Ovary (tissue), 9 donors: ENCODE data around the gene SKI. TPM values are rescaled to one million over a fixed set of nuclear protein-coding genes. Genes with fewer than 3 reads are reported as not detected.
A peak's percentile ranks its signal among the peaks of the same experiment; 100 is the strongest.

Experiments used
- DNase-seq, 5 donors: peaks; one replicate each; pipeline ENCODE4 v3.0.0-alpha.2; 2019 to 2020
- H3K27ac ChIP-seq, 2 donors: fragments of 200-600 bp; one replicate each; pipeline versions ENCODE4 v1.5.1 to v1.8.0; 2019 to 2022
- H3K27me3 ChIP-seq: fragments of 200-600 bp; one replicate; pipeline ENCODE4 v1.8.0; 2022
- H3K36me3 ChIP-seq: fragments of 200-600 bp; sonication (generic); one replicate; pipeline ENCODE4 v1.5.1; 2019
- H3K4me1 ChIP-seq: one replicate; pipeline ENCODE4 v1.8.1; 2013; ENCODE audit warnings: mild to moderate bottlenecking, moderate library complexity; ENCODE audit not compliant: insufficient read depth
- H3K4me3 ChIP-seq: fragments of 200-600 bp; sonication (generic); one replicate; pipeline ENCODE4 v1.5.1; 2017
- H3K9me3 ChIP-seq, 2 donors: fragments of 200-600 bp in 1 of 2; sonication (generic) in 1 of 2; one replicate each; pipeline versions ENCODE4 v1.5.1 to v1.8.1; 2013 to 2019; ENCODE audit warnings: mild to moderate bottlenecking in 1 of 2, moderate library complexity in 1 of 2
- EP300 ChIP-seq: sonication (generic); formaldehyde crosslinking; IDR thresholded peaks from one replicate; pipeline ENCODE4 v1.6.1; 2017; ENCODE audit warnings: antibody characterized with exemption
- POLR2A ChIP-seq: fragments of 450-650 bp; IDR thresholded peaks from one replicate; pipeline ENCODE4 v1.6.1; 2017; ENCODE audit warnings: antibody characterized with exemption, mild to moderate bottlenecking, moderate library complexity
- WGBS, 3 donors: extraction: QIAGEN DNeasy Blood & Tissue Kit in 1 of 3; methylation state at CpG; one replicate each; pipeline versions ENCODE4 v1.1.5 to v1.1.7; 2013 to 2017; 5-methylcytosine and 5-hydroxymethylcytosine counted together
- intact Hi-C, 4 donors: fragments of 100-400 bp; cut with DNase I; formaldehyde crosslinking; loops; one replicate each; pipeline versions ENCODE4 v1.11.0 to v1.15.1; 2022 to 2023
- polyA plus RNA-seq, 2 donors: library from polyadenylated mRNA; stranded (reverse); fragments of 200-250 nt in 1 of 2; fragments of 350-450 nt in 1 of 2; fragmentation: Illumina TruSeq in 1 of 2; extraction: RNeasy Lipid Tissue Mini Kit (QIAGEN cat#74804) in 1 of 2; gene quantifications; one replicate each; pipeline ENCODE4 v1.2.3, GENCODE V29; 2013 to 2014
- total RNA-seq, 7 donors: library from RNA; depleted of rRNA in 2 of 7; stranded (reverse); fragments of >200 nt in 2 of 7; fragmentation: NEBNext Ultra II Directional in 3 of 7; extraction: Animal tissue kit (Norgen Biotek cat#: 25700) in 3 of 7; gene quantifications; one replicate each; pipeline versions ENCODE4 v1.1.0 to v1.2.4, GENCODE V29; 2016 to 2023
- TF ChIP-seq, protein P1 (sequence below), 3 donors: fragments of 450-650 bp in 2 of 3; fragments of 200-600 bp in 1 of 3; IDR thresholded peaks; one replicate each; pipeline versions ENCODE4 v1.5.1 to v1.8.0; 2016 to 2022; ENCODE audit warnings: antibody characterized with exemption in 3 of 3, mild to moderate bottlenecking in 1 of 3
- donor health status: DM: no; HTN: no; CAD: no; lungs with moderate emphysema.
- donor health status: DM: no; HTN: no; CAD: no.
- donor health status: Bipolar disorder and iron deficiency.
- donor health status: DM: yes; HTN: yes; CAD: no.
- donor health status: DM: no; HTN: no; CAD: no.
- donor health status: DM: yes; HTN: yes; CAD: no.

The SKI gene
- total and polyA plus RNA-seq, 9 donors, result 27.8 to 109 (median 79.1) TPM

DNA sequence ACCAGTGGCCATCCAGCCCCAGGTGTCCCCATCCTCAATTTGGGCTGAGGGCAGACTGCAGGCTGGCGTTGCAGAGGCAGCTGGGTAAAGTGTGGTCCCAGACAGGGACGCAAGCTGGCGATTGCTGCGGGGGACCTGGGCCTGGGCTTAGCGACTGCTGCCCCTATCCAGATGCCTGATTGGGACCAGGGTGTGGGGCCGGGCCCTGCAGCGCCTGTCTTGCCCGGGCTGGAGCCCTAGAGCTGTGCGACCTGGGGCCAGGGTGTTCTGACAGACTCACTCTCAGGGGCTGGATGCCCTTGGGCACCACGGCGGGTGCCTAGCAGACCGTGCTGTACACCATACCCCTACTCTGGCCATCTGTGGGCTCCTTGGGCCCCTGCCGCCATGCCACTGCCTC, 17.3 kb upstream of the SKI start:
- no peak overlapping the region for H3K4me3 ChIP-seq
- peak overlapping the region in 1 of 2 donors; percentile 88 for H3K27ac ChIP-seq
- H3K4me1 ChIP-seq, result peaks cover 40% of the 10 kb centered on the region
- H3K27me3 ChIP-seq, result no peaks in the 10 kb centered on the region
- 92 to 96% (median 94%) methylated on average over 12 to 13 of the region's 13 CpGs for WGBS, 3 donors
- TF ChIP-seq EP300 (no peak), POLR2A (no peak)
- TF ChIP-seq, protein P1, sequence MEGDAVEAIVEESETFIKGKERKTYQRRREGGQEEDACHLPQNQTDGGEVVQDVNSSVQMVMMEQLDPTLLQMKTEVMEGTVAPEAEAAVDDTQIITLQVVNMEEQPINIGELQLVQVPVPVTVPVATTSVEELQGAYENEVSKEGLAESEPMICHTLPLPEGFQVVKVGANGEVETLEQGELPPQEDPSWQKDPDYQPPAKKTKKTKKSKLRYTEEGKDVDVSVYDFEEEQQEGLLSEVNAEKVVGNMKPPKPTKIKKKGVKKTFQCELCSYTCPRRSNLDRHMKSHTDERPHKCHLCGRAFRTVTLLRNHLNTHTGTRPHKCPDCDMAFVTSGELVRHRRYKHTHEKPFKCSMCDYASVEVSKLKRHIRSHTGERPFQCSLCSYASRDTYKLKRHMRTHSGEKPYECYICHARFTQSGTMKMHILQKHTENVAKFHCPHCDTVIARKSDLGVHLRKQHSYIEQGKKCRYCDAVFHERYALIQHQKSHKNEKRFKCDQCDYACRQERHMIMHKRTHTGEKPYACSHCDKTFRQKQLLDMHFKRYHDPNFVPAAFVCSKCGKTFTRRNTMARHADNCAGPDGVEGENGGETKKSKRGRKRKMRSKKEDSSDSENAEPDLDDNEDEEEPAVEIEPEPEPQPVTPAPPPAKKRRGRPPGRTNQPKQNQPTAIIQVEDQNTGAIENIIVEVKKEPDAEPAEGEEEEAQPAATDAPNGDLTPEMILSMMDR (IDR thresholded peaks at IDR 0.05), result no peak
- no peaks in the 10 kb centered on the region for H3K9me3 ChIP-seq
- DNase-seq, result peak; percentile 21 to 54 (median 47)
- intact Hi-C loops, result no loop called here
- no peaks in the 10 kb centered on the region for H3K36me3 ChIP-seq

DNA sequence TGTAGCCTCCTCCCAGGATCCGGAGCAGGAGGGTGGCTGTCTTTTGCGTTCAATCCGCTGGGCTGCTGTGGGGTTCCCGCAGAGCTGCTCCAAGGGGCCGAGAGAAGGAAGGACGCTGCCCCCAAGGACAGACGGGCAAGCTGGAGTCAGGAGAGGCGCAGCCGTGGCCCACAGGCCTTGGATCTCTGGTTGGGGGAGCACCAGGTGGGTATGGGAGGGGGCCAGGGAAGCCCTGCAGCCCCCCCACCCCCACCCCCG, 15.9 kb upstream of the SKI start:
- WGBS, 3 donors, result 8 to 21% (median 19%) methylated on average over 5 to 10 of the region's 10 CpGs
- H3K9me3 ChIP-seq, result no peaks in the 10 kb centered on the region
- H3K4me1 ChIP-seq, result peaks cover 37% of the 10 kb centered on the region
- DNase-seq, result no peak
- no peak for TF ChIP-seq EP300
- TF ChIP-seq POLR2A, result no peak
- TF ChIP-seq, protein P1 (IDR thresholded peaks at IDR 0.05), result no peak
- intact Hi-C loops, result loop anchor here in 1 of 4 donors (2.0 kb wide), 1 partner anchor 19 kb away; no protein-coding TSS in a partner anchor
- H3K36me3 ChIP-seq, result no peaks in the 10 kb centered on the region
- H3K27me3 ChIP-seq, result no peaks in the 10 kb centered on the region
- peak overlapping the region; percentile 96 to 99 for H3K27ac ChIP-seq
- peak overlapping the region; percentile 36 for H3K4me3 ChIP-seq

DNA sequence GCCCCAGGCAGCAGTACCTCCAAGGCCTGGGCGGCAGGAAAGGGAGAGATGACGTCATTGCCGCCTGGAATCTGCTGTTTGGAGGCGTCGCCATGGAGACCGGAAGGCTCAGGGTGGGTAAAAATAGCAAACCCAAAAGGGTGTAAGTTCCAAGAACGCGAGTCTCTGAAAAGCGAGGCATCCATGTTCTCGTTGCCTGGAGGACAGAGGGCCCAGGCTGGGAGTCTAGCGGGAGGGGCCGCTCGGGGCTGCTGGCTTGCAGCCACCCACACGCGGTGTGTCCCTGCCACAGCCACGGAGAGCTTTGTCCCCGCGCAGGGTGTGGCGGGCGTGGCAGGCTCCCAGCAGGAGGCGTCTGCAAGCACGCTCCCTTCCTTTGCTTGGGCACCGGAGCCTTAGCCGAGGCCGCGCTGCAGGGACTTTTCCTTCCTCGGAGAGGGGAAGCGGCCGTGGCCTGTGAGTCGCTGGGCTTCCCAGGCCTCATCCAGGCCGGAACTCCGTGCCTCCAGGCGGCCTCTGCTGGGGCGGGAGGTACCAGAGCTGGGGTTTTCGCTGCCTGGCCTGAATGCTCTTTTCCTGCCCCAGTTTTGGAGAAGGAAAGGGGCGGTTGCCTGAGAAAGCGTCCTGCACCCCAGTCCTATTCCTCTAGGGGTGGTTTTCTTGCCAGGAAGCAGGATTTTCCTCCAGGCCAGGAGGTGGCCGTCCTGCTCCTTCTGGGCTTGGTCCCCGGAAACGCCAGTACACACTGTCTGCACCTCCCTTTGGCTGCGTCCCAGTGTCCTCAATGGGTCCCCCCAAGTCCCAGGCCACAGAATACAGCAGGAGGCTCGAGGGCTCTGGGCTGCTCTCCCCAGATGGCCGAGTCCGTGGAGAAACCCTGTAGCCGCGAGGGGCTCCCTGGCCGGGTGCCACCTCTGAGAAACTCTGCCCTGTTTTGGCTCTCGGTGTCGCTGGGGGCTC, 15.3 kb upstream of the SKI start:
- TF ChIP-seq, protein P1 (IDR thresholded peaks at IDR 0.05), result peak; percentile 6 to 59 (median 43)
- peak; percentile 60 for TF ChIP-seq POLR2A
- TF ChIP-seq EP300, result peak; percentile 90
- peak; percentile 94 to 98 (median 96) for DNase-seq
- 3 to 8% (median 7%) methylated on average over 38 to 49 of the region's 49 CpGs for WGBS, 3 donors
- intact Hi-C loops, result loop anchor here in 1 of 4 donors (2.0 kb wide), 1 partner anchor 18 kb away; no protein-coding TSS in a partner anchor
- H3K27me3 ChIP-seq, result no peaks in the 10 kb centered on the region
- peaks cover 33% of the 10 kb centered on the region for H3K4me1 ChIP-seq
- H3K4me3 ChIP-seq, result peak overlapping the region; percentile 36
- peak overlapping the region; percentile 96 to 99 for H3K27ac ChIP-seq
- no peaks in the 10 kb centered on the region for H3K9me3 ChIP-seq
- no peaks in the 10 kb centered on the region for H3K36me3 ChIP-seq

DNA sequence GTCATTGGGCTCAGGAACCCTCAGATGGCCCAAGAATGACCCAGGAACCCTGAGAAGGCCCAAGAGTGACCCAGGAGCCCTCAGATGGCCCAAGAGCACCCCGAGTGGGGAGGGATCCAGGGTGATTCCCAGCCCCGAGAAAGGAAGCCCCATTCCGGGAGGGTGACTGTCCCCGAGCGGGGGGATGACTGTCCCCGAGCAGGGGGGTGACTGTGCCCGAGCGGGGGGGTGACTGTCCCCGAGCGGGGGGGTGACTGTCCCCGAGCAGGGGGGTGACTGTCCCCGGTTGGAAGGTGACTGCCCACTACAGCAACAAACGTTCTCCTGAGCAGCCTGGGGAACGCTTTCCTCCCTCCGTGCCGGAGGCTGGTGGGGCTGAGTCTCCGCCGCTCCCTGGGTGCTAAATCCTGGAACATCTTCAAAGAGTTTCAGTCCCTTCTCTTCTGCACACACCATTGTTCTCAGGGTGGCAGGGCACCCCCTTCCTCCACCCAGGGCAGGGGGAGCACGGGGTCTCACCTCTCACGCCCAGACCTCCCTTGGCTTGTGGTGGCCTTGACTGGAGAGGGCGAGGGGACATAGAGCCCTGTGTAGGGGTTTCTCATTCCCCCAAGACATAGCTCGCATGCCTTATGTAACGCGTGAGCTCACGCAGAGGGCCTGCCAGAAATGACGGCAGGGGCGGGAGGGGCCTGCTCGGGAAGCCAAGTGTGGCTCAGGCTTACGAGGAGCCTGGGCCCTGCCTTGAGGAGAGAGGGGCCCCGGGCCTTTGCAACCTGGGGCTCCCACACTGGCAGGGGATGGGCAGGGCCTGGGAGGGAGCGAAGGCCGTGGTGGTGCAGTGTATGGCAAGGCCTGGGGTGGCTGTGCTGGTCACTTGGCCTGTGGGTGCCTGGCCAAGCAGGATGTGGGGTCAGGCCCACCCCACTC, 14.3 kb upstream of the SKI start:
- peak; percentile 92 to 94 (median 93) for DNase-seq
- Histone ChIP-seq H3K27ac (peak overlapping the region; percentile 96 to 99), H3K9me3 (no peaks in the 10 kb centered on the region), H3K4me3 (peak overlapping the region; percentile 36), H3K27me3 (no peaks in the 10 kb centered on the region), H3K36me3 (no peaks in the 10 kb centered on the region), H3K4me1 (peaks cover 24% of the 10 kb centered on the region)
- 8 to 17% (median 11%) methylated on average over 27 to 32 of the region's 32 CpGs for WGBS, 3 donors
- TF ChIP-seq POLR2A (peak; percentile 87), EP300 (peak; percentile 78)
- TF ChIP-seq, protein P1 (IDR thresholded peaks at IDR 0.05), result no peak
- intact Hi-C loops, result loop anchor here in 1 of 4 donors (2.0 kb wide), 1 partner anchor 17 kb away; no protein-coding TSS in a partner anchor
